ENCODE results near the gene ZAR1.
"Not testable (repeated sequence)": the region's sequence is repeated elsewhere in the genome, so short reads cannot be mapped to it uniquely, and the experiment has no call there.

The ZAR1 gene, protein sequence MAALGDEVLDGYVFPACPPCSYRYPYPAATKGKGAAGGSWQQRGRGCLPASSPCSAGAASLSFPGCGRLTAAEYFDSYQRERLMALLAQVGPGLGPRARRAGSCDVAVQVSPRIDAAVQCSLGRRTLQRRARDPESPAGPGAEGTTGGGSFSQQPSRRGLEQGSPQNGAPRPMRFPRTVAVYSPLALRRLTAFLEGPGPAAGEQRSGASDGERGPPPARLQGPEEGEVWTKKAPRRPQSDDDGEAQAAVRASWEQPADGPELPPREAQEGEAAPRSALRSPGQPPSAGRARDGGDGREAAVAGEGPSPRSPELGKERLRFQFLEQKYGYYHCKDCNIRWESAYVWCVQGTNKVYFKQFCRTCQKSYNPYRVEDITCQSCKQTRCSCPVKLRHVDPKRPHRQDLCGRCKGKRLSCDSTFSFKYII

DNA sequence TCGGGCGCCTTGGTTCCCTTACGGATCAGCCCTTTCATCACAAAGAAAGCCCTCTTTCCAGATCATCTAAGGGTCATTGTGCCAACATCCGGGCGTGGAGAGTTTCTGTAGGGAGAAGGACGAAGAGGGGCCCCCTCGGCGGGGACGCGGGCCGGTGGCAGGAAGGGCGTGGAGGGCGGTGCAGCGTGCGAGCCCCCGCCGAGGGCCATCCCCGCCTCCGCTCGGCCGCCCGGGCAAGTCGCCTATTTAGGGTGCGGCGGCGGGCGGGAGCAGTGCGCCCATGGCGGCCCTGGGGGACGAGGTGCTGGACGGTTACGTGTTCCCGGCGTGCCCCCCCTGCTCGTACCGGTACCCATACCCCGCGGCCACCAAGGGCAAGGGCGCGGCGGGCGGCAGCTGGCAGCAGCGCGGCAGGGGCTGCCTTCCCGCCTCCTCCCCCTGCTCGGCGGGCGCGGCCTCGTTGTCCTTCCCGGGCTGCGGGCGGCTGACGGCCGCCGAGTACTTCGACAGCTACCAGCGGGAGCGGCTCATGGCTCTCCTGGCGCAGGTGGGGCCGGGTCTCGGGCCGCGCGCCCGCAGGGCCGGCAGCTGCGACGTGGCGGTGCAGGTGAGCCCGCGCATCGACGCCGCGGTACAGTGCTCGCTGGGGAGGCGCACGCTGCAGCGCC, at the start of gene ZAR1:
ZAR1 (plus strand) TSS at position 241 of the 668 bp plus-strand sequence; CDS start at position 281, 40 bp downstream.
- H3K36me3 ChIP-seq (ENCODE audit: control insufficient read depth, insufficient read depth, low read length) = no peaks in the 10 kb centered on the region

DNA sequence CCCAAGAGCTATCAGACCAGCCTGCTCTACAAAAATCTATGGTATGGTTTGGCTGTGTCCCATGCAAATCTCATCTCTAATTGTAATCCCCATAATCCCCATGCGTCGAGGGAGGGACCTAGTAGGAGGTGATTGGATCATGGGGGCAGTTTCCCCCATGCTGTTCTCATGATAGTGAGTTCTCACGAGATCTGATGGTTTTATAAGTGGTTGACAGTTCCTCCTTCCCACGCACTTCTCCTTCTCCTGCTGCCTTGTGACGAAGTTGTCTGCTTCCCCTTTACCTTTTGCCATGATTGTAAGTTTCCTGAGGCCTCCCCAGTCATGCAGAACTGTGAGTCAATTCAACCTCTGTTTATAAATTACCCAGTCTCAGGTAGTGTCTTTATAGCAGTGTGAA, 49.1 kb upstream of the ZAR1 start:
- H3K27me3 ChIP-seq (ENCODE audit: control insufficient read depth, insufficient read depth, low read length); H3K9ac ChIP-seq (ENCODE audit: low read length); H3K4me3 ChIP-seq (ENCODE audit: low read length); H3K36me3 ChIP-seq (ENCODE audit: control insufficient read depth, insufficient read depth, low read length); H3K9me3 ChIP-seq (ENCODE audit: control insufficient read depth, low read length); H3K4me1 ChIP-seq (ENCODE audit: control insufficient read depth, insufficient read depth, low read length): not testable (repeated sequence)

More for the DNA sequence above, at the start of gene ZAR1:
- H3K4me3 ChIP-seq (ENCODE audit: low read length) = no peak within 1 kb of the TSS
- H3K9me3 ChIP-seq (ENCODE audit: control insufficient read depth, low read length) = no peaks in the 10 kb centered on the region
- peaks cover 48% of the 10 kb centered on the region for H3K27me3 ChIP-seq (ENCODE audit: control insufficient read depth, insufficient read depth, low read length)
- no peak within 1 kb of the TSS for H3K9ac ChIP-seq (ENCODE audit: low read length)
- H3K4me1 ChIP-seq (ENCODE audit: control insufficient read depth, insufficient read depth, low read length) = peaks cover 6% of the 10 kb centered on the region

DNA sequence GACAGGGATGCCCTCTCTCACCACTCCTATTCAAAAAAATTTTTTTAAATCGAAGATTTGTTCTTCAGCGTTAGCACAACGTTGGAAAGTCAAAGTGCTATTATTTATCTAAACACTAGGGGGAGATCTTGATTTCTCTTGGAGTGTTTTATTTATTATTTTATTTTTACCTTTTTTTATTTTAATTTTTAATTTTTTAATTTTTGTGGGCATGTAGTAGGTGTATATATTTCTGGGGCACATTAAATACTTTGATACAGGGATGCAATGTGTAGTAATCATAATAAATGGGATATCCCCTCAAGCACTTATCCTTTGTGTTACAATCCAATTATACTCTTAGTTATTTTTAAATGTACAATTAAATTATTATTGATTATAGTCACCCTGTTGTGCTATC, 44.3 kb upstream of the ZAR1 start:
- no peak overlapping the region for H3K9ac ChIP-seq (ENCODE audit: low read length)
- no peaks in the 10 kb centered on the region for H3K36me3 ChIP-seq (ENCODE audit: control insufficient read depth, insufficient read depth, low read length)
- no peaks in the 10 kb centered on the region for H3K4me1 ChIP-seq (ENCODE audit: control insufficient read depth, insufficient read depth, low read length)
- no peak overlapping the region for H3K4me3 ChIP-seq (ENCODE audit: low read length)
- H3K9me3 ChIP-seq (ENCODE audit: control insufficient read depth, low read length) = no peaks in the 10 kb centered on the region
- H3K27me3 ChIP-seq (ENCODE audit: control insufficient read depth, insufficient read depth, low read length) = no peaks in the 10 kb centered on the region

GRCh38 chr4:48446642-48447041, 43.4 kb upstream of the ZAR1 start:
- H3K4me1 ChIP-seq (ENCODE audit: control insufficient read depth, insufficient read depth, low read length) = no peaks in the 10 kb centered on the region
- H3K27me3 ChIP-seq (ENCODE audit: control insufficient read depth, insufficient read depth, low read length) = no peaks in the 10 kb centered on the region
- no peaks in the 10 kb centered on the region for H3K9me3 ChIP-seq (ENCODE audit: control insufficient read depth, low read length)
- H3K4me3 ChIP-seq (ENCODE audit: low read length) = no peak overlapping the region
- H3K9ac ChIP-seq (ENCODE audit: low read length) = no peak overlapping the region
- no peaks in the 10 kb centered on the region for H3K36me3 ChIP-seq (ENCODE audit: control insufficient read depth, insufficient read depth, low read length)

GRCh38 chr4:48449151-48449550, 40.9 kb upstream of the ZAR1 start:
- no peaks in the 10 kb centered on the region for H3K27me3 ChIP-seq (ENCODE audit: control insufficient read depth, insufficient read depth, low read length)
- no peaks in the 10 kb centered on the region for H3K9me3 ChIP-seq (ENCODE audit: control insufficient read depth, low read length)
- no peaks in the 10 kb centered on the region for H3K36me3 ChIP-seq (ENCODE audit: control insufficient read depth, insufficient read depth, low read length)
- no peaks in the 10 kb centered on the region for H3K4me1 ChIP-seq (ENCODE audit: control insufficient read depth, insufficient read depth, low read length)
- H3K9ac ChIP-seq (ENCODE audit: low read length) = no peak overlapping the region
- no peak overlapping the region for H3K4me3 ChIP-seq (ENCODE audit: low read length)

GRCh38 chr4:48450740-48451139, 39.3 kb upstream of the ZAR1 start:
- Histone ChIP-seq H3K4me3 (ENCODE audit: low read length) (no peak overlapping the region), H3K27me3 (ENCODE audit: control insufficient read depth, insufficient read depth, low read length) (no peaks in the 10 kb centered on the region), H3K9me3 (ENCODE audit: control insufficient read depth, low read length) (no peaks in the 10 kb centered on the region), H3K9ac (ENCODE audit: low read length) (no peak overlapping the region), H3K4me1 (ENCODE audit: control insufficient read depth, insufficient read depth, low read length) (no peaks in the 10 kb centered on the region), H3K36me3 (ENCODE audit: control insufficient read depth, insufficient read depth, low read length) (no peaks in the 10 kb centered on the region)

GRCh38 chr4:48451656-48452055, 38.4 kb upstream of the ZAR1 start:
- H3K27me3 ChIP-seq (ENCODE audit: control insufficient read depth, insufficient read depth, low read length); H3K4me1 ChIP-seq (ENCODE audit: control insufficient read depth, insufficient read depth, low read length); H3K4me3 ChIP-seq (ENCODE audit: low read length); H3K9me3 ChIP-seq (ENCODE audit: control insufficient read depth, low read length); H3K9ac ChIP-seq (ENCODE audit: low read length); H3K36me3 ChIP-seq (ENCODE audit: control insufficient read depth, insufficient read depth, low read length): not testable (repeated sequence)

GRCh38 chr4:48454591-48454990, 35.5 kb upstream of the ZAR1 start:
- no peak overlapping the region for H3K4me3 ChIP-seq (ENCODE audit: low read length)
- H3K36me3 ChIP-seq (ENCODE audit: control insufficient read depth, insufficient read depth, low read length) = no peaks in the 10 kb centered on the region
- H3K9ac ChIP-seq (ENCODE audit: low read length) = no peak overlapping the region
- no peaks in the 10 kb centered on the region for H3K4me1 ChIP-seq (ENCODE audit: control insufficient read depth, insufficient read depth, low read length)
- no peaks in the 10 kb centered on the region for H3K27me3 ChIP-seq (ENCODE audit: control insufficient read depth, insufficient read depth, low read length)
- no peaks in the 10 kb centered on the region for H3K9me3 ChIP-seq (ENCODE audit: control insufficient read depth, low read length)

DNA sequence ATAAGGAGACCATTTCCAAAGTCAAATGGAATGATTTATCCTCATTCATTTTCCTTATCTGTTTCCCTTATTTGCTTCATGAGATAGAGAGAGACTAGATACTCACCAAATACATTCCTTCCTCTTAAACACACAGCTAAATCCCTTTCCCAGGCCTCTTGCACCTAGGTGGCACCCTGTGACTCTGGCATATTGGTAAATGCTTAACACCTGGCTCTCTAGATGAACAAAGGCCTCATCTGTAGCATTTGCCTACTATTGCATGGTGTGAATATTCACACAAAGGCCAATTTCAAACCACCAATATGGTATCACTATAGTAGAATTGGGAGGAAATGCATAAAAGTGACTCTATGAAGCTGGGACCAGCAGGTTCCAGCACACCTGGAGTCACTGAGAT, 29.1 kb upstream of the ZAR1 start:
- Histone ChIP-seq H3K27me3 (ENCODE audit: control insufficient read depth, insufficient read depth, low read length) (no peaks in the 10 kb centered on the region), H3K9ac (ENCODE audit: low read length) (no peak overlapping the region), H3K4me1 (ENCODE audit: control insufficient read depth, insufficient read depth, low read length) (no peaks in the 10 kb centered on the region), H3K9me3 (ENCODE audit: control insufficient read depth, low read length) (no peaks in the 10 kb centered on the region), H3K4me3 (ENCODE audit: low read length) (no peak overlapping the region), H3K36me3 (ENCODE audit: control insufficient read depth, insufficient read depth, low read length) (no peaks in the 10 kb centered on the region)

GRCh38 chr4:48462363-48462762, 27.7 kb upstream of the ZAR1 start:
- Histone ChIP-seq H3K36me3 (ENCODE audit: control insufficient read depth, insufficient read depth, low read length) (no peaks in the 10 kb centered on the region), H3K4me1 (ENCODE audit: control insufficient read depth, insufficient read depth, low read length) (no peaks in the 10 kb centered on the region), H3K9ac (ENCODE audit: low read length) (no peak overlapping the region), H3K9me3 (ENCODE audit: control insufficient read depth, low read length) (no peaks in the 10 kb centered on the region), H3K27me3 (ENCODE audit: control insufficient read depth, insufficient read depth, low read length) (no peaks in the 10 kb centered on the region), H3K4me3 (ENCODE audit: low read length) (no peak overlapping the region)

- Histone ChIP-seq H3K36me3 (ENCODE audit: control insufficient read depth, insufficient read depth, low read length) (no peaks in the 10 kb centered on the region), H3K4me1 (ENCODE audit: control insufficient read depth, insufficient read depth, low read length) (no peaks in the 10 kb centered on the region), H3K4me3 (ENCODE audit: low read length) (no peak overlapping the region), H3K9me3 (ENCODE audit: control insufficient read depth, low read length) (no peaks in the 10 kb centered on the region), H3K9ac (ENCODE audit: low read length) (no peak overlapping the region), H3K27me3 (ENCODE audit: control insufficient read depth, insufficient read depth, low read length) (no peaks in the 10 kb centered on the region)
Observed at GRCh38 chr4:48467442-48467841, 22.6 kb upstream of the ZAR1 start.

DNA sequence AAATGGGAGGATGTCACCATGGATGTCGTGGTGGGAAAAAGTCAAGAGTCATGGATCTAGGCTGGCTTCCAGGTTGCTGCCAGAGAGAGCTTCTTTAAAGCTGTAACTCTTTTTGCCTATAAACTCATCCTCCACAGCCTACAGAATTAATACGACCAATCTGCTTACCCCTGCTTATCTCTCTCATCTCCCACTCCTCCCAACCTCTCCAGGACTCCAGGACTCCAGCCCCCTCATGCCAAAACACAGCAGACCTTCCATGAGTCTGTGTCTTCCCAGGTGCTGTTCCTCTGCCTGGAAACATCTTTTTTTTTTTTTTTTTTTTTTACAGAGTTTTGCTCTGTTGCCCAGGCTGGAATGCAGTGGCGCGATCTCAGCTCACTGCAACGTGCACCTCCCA, 22.2 kb upstream of the ZAR1 start:
- Histone ChIP-seq H3K27me3 (ENCODE audit: control insufficient read depth, insufficient read depth, low read length) (no peaks in the 10 kb centered on the region), H3K4me3 (ENCODE audit: low read length) (no peak overlapping the region), H3K4me1 (ENCODE audit: control insufficient read depth, insufficient read depth, low read length) (no peaks in the 10 kb centered on the region), H3K9me3 (ENCODE audit: control insufficient read depth, low read length) (no peaks in the 10 kb centered on the region), H3K36me3 (ENCODE audit: control insufficient read depth, insufficient read depth, low read length) (no peaks in the 10 kb centered on the region), H3K9ac (ENCODE audit: low read length) (no peak overlapping the region)
